Astrocyte of the spinal cord (primary cell): ENCODE measurements around the gene LY86.

ENCODE experiments used
- DNase-seq: peaks from one replicate; pipeline ENCODE4 v3.0.0; 2011; ENCODE audit warnings: low read depth, low spot score
- H3K4me3 ChIP-seq: 2 replicates; pipeline ENCODE4 v1.5.1; 2011; ENCODE audit warnings: low read depth, mild to moderate bottlenecking, low read length, moderate library complexity
- in situ Hi-C: cut with HindIII; loops from 2 replicates; pipeline ENCODE4 v1.10.0; 2017; ENCODE audit warnings: low sequenced_read_pairs
- TF ChIP-seq, protein P1 (sequence below): IDR thresholded peaks from 2 replicates; pipeline ENCODE4 v1.5.1; 2012; ENCODE audit warnings: low read depth, mild to moderate bottlenecking, low read length, inconsistent platforms

The LY86 gene

DNA sequence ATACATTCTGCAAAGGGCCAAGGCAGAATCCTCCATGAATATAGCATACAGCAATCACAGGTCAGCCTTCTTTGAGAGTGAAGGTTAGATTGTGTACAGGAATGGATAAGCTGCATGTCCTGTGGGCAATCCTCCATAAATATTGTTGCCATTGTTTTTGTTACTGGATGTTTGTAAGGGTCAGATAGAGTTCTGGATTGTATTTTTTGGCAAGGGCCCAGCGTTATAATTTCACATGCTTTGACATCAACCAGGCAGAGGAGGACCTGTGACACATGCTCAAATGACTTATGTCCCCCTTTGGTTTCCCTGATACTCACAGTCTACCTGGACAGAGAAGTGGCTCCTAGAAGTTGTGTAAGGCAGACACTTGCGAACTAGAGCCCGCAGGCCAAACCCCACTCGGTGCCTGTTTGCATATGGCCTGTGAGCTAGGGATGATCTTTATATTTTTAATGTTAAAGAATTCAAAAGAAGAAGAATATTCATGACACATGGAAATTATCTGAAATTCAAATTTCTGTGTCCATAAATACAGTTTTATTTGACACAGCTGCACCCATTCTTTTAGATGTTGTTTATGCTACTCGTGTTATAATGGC is 5.4 kb downstream of the LY86 start:
- no peak overlapping the region for H3K4me3 ChIP-seq
- DNase-seq, result no peak
- in situ Hi-C loops, result no loop called here
- TF ChIP-seq, protein P1, sequence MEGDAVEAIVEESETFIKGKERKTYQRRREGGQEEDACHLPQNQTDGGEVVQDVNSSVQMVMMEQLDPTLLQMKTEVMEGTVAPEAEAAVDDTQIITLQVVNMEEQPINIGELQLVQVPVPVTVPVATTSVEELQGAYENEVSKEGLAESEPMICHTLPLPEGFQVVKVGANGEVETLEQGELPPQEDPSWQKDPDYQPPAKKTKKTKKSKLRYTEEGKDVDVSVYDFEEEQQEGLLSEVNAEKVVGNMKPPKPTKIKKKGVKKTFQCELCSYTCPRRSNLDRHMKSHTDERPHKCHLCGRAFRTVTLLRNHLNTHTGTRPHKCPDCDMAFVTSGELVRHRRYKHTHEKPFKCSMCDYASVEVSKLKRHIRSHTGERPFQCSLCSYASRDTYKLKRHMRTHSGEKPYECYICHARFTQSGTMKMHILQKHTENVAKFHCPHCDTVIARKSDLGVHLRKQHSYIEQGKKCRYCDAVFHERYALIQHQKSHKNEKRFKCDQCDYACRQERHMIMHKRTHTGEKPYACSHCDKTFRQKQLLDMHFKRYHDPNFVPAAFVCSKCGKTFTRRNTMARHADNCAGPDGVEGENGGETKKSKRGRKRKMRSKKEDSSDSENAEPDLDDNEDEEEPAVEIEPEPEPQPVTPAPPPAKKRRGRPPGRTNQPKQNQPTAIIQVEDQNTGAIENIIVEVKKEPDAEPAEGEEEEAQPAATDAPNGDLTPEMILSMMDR, result no peak

DNA sequence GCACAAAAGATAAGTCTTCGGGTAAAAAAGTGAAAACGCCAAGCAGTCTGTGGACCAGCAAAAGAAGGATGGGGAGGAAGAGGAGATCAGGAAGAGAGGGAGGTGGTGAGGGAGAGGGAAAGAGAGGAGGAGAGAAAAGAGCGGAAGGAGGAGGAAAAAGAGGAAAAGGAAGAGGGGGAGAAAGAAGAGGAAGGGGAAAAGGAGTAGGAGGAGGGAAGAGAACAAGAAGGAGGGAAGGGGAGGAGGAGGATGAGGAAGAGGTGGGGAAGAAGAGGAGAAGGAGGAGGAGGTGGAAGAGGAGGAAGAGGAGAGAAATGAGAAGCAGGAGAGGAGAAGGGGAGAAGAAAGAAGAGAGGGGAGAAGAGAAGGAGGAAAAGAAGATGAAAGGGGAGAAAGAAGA is 6.5 kb downstream of the LY86 start:
- H3K4me3 ChIP-seq, result no peak overlapping the region
- TF ChIP-seq, protein P1, result no peak
- DNase-seq, result no peak
- in situ Hi-C loops, result no loop called here

DNA sequence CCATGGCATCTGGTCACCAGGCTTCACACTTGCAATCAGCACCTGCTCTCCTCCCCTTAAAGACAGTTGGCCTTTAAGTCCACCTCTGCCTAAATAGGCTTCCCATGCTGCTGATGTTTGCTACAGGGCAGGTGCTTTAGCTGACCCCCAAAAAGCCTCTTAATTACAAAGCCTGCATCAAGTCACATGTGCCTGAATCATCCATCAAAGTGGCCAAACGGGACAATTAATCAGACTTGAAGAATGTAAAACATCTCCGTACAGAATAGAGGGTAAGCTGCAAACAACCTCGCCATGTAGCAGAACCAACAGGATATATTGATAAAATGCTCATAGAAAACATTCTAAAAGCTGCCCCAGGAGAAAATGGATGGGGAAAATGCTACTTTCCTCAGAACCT is 7.4 kb downstream of the LY86 start:
- in situ Hi-C loops, result no loop called here
- TF ChIP-seq, protein P1, result no peak
- H3K4me3 ChIP-seq, result no peak overlapping the region
- no peak for DNase-seq

DNA sequence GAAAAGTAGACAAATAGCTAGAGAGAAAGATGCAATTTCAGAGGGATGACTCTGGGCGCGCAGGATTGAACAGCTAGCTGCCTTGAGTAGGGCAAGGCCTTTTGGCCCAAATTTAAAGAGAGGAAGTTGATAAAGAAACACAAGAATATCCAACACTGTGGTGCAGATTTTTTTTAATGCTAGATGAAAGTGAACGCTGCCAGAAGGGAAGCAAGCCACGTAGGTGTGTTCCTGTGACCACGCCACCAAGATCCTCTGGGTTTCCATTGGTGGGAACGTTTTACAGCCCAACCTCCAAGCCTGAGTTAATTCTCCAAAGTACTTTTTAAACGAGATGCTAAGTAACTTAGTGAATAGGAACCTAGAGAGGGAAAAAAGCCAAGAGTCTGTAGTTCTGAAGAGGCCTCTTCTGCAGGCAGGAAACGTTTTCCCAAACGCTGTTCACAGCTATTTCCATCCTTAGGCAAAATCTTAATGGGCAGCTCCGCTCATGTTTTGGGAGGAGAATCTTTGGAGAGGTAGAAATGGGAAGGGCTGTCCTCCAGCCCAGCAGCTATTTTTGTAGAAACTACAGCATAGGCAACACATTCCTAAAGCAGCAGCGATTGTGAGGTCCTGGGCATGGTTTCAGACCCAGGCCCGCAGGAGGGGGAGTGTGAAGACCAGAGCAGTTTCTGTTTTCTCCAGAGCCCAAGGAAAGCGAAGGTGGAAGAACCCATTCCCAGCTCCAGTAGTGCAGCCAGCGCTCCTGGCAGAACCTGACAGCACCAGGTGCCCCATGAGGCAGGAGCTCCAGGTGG is 8.2 kb downstream of the LY86 start:
- no peak overlapping the region for H3K4me3 ChIP-seq
- TF ChIP-seq, protein P1, result no peak
- in situ Hi-C loops, result no loop called here
- DNase-seq, result no peak

DNA sequence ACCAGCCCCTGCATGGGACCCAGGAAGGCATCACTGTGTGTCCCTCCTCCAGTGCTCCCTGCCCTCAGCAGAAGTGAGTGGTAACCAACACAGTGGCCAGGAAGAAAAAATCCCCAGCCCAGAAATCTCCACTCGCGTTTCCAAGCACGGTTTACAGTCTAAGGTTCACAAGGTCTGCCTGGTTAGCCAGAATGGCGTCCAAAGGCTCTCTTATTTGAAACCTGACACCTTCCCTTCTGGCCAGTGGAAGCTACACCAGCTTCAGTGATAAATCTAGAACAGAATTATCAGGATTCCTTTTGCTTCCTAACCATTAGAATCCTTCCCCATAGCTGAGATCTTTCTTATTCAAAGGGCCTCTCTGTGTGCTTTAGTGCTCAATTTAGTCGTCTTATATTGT is 9.2 kb downstream of the LY86 start:
- H3K4me3 ChIP-seq, result no peak overlapping the region
- TF ChIP-seq, protein P1, result no peak
- in situ Hi-C loops, result no loop called here
- DNase-seq, result no peak

DNA sequence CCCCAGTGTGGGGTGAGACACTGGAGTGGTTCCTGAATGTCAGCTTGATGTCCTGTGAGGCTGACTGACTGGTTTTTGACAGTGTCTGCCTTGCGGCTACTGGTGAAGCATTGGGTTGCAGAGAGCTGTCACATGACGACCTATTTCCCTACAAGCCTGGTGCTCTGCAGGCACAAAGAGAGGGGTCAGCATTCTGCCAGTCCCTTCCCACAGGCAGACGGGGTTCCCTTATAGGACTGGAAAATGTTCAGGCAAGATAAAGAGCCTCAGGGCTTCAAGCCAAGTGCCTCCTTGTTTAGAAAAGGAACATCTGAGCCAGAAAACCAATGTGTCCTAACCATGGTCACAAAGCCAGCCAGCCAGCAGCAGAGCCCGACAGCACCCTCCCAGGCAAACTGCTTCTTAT is 11.0 kb downstream of the LY86 start:
- DNase-seq, result no peak
- in situ Hi-C loops, result no loop called here
- TF ChIP-seq, protein P1, result no peak
- no peak overlapping the region for H3K4me3 ChIP-seq
